Measurements from ENCODE around the gene PRDX1. TPM values are rescaled to one million over a fixed set of nuclear protein-coding genes. Genes with fewer than 3 reads are reported as not detected.

Gene PRDX1
- total and polyA plus RNA-seq, 12 donors, result 343 to 908 (median 452) TPM

- H3K9me3 ChIP-seq (replicated peaks in 1 of 3), result no peaks in the 10 kb centered on the region
- H3K27ac ChIP-seq, result no peak overlapping the region
- WGBS, 4 donors, result 70 to 83% (median 75%) methylated on average over 2 of the region's 2 CpGs
- H3K4me1 ChIP-seq (replicated peaks in 1 of 2), result peaks cover 0 to 13% of the 10 kb centered on the region in 2 donors
- DNase-seq, result no peak
- TF ChIP-seq POLR2A (IDR thresholded peaks at IDR 0.05), result no peak
- intact Hi-C loops (cut with DNase I), result loop anchor here in 1 of 2 donors (10.0 kb wide), 1 partner anchor 219 kb away; the partner anchor contains the start of genes MUTYH and TOE1
- no peaks in the 10 kb centered on the region for H3K27me3 ChIP-seq
- no peak overlapping the region for H3K4me3 ChIP-seq
- peaks cover 0 to 38% of the 10 kb centered on the region in 2 donors for H3K36me3 ChIP-seq (replicated peaks in 1 of 2)
These were observed 42.2 kb upstream of the PRDX1 start for GRCh38 chr1:45563843-45564242.

GRCh38 chr1:45557422-45557944 lies 35.8 kb upstream of the PRDX1 start:
- H3K27ac ChIP-seq, result no peak overlapping the region
- TF ChIP-seq POLR2A (IDR thresholded peaks at IDR 0.05) (no peak), CTCF (IDR thresholded peaks at IDR 0.05) (no peak)
- intact Hi-C loops (cut with DNase I), result no loop called here
- WGBS, 4 donors, result 76 to 88% (median 82%) methylated on average over 3 of the region's 3 CpGs
- no peaks in the 10 kb centered on the region for H3K9me3 ChIP-seq (replicated peaks in 1 of 3)
- no peaks in the 10 kb centered on the region for H3K27me3 ChIP-seq
- peaks cover 0 to 8% of the 10 kb centered on the region in 2 donors for H3K4me1 ChIP-seq (replicated peaks in 1 of 2)
- H3K4me3 ChIP-seq, result no peak overlapping the region
- no peak for DNase-seq
- peaks cover 0 to 17% of the 10 kb centered on the region in 2 donors for H3K36me3 ChIP-seq (replicated peaks in 1 of 2)

DNA sequence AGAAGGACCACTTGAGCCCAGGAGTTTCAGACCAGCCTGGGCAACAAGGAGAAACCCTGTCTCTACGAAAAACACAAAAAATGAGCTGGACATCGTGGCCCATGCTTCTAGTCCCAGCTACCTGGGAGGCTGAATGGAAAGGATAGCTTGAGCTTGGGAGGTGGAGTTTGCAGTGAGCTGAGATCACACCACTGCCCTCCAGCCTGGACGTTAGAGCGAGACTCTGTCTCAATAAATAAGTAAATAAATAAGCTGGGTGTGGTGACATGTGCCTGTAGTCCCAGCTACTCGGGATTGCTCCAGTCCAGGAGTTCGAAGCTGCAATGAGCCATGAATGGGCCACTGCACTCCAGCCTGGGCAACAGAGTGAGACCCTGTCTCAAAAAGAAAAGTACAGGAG lies 32.5 kb upstream of the PRDX1 start:
- H3K4me3 ChIP-seq, result no peak overlapping the region
- no peaks in the 10 kb centered on the region for H3K27me3 ChIP-seq
- H3K4me1 ChIP-seq (replicated peaks in 1 of 2), result peaks cover 18 to 26% of the 10 kb centered on the region in 2 donors
- no peaks in the 10 kb centered on the region for H3K9me3 ChIP-seq (replicated peaks in 1 of 3)
- 84 to 89% (median 87%) methylated on average over 6 of the region's 6 CpGs for WGBS, 4 donors
- no peak for TF ChIP-seq POLR2A (IDR thresholded peaks at IDR 0.05)
- no peak for TF ChIP-seq CTCF (IDR thresholded peaks at IDR 0.05)
- intact Hi-C loops (cut with DNase I), result no loop called here
- DNase-seq, result no peak
- no peak overlapping the region for H3K27ac ChIP-seq
- H3K36me3 ChIP-seq (replicated peaks in 1 of 2), result peaks cover 0 to 8% of the 10 kb centered on the region in 2 donors

- Histone ChIP-seq H3K27ac (no peak overlapping the region), H3K36me3 (replicated peaks in 1 of 2) (peaks cover 0 to 8% of the 10 kb centered on the region in 2 donors), H3K4me3 (peak overlapping the region in 1 of 4 donors; percentile 72), H3K9me3 (replicated peaks in 1 of 3) (no peaks in the 10 kb centered on the region), H3K27me3 (no peaks in the 10 kb centered on the region), H3K4me1 (replicated peaks in 1 of 2) (peaks cover 18 to 22% of the 10 kb centered on the region in 2 donors)
- WGBS, 4 donors, result 89 to 91% (median 90%) methylated on average over 1 of the region's 1 CpG
- TF ChIP-seq POLR2A (IDR thresholded peaks at IDR 0.05), result no peak
- TF ChIP-seq CTCF (IDR thresholded peaks at IDR 0.05), result no peak
- intact Hi-C loops (cut with DNase I), result no loop called here
- DNase-seq, result peak in 5 of 7 donors; percentile 11 to 61 (median 28)
These were observed 30.6 kb upstream of the PRDX1 start for GRCh38 chr1:45552331-45552730.

GRCh38 chr1:45551684-45552083 lies 30.0 kb upstream of the PRDX1 start:
- TF ChIP-seq POLR2A (IDR thresholded peaks at IDR 0.05), result no peak
- no peak for TF ChIP-seq CTCF (IDR thresholded peaks at IDR 0.05)
- Histone ChIP-seq H3K27me3 (no peaks in the 10 kb centered on the region), H3K9me3 (replicated peaks in 1 of 3) (no peaks in the 10 kb centered on the region), H3K4me3 (peak overlapping the region in 2 of 4 donors; percentile 57 to 72), H3K27ac (peak overlapping the region in 1 of 5 donors; percentile 71), H3K36me3 (replicated peaks in 1 of 2) (peaks cover 0 to 8% of the 10 kb centered on the region in 2 donors), H3K4me1 (replicated peaks in 1 of 2) (peaks cover 18 to 22% of the 10 kb centered on the region in 2 donors)
- intact Hi-C loops (cut with DNase I), result no loop called here
- no peak for DNase-seq
- 17 to 30% (median 23%) methylated on average over 3 of the region's 3 CpGs for WGBS, 4 donors
